ENCODE measurements around the gene PACRG.

- TF ChIP-seq POLR2AphosphoS5 (IDR thresholded peaks at IDR 0.05; ENCODE audit: insufficient read depth, low read depth, low read length) (no peak), CTCF (IDR thresholded peaks at IDR 0.05; ENCODE audit: extremely low read depth in 1 of 2, insufficient read depth in 1 of 2, low read depth in 1 of 2, low read length in 2 of 2) (no peak)
Measured at GRCh38 chr6:162700966-162701365, 26.8 kb upstream of the PACRG start.
